ENCODE results near the gene BEST3. TPM values are rescaled to one million over a fixed set of nuclear protein-coding genes. Genes with fewer than 3 reads are reported as not detected.

BEST3 gene
- total RNA-seq, 4 donors from 2014 or later = 0.23 TPM; not detected in 3

DNA sequence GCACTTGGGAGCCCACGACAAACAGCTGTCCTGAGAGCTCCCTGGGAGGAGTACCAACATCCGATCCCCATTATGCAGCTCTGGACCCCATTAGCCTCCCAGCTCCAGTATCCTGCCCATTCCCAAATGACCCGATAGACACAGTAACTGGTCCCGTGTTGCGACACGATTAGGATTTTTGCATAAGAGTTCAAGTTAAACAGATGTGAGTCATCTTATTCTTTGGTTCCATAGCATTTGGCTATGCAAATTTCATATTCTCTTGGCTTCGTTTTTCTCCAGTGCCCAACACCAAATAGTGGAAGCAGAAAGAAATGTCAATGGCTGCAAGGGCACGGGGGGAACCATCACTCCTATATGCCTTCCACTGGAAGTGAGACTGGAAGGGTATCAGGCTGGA is 45.4 kb downstream of the BEST3 start:
- Histone ChIP-seq H3K36me3 (no peaks in the 10 kb centered on the region), H3K27ac (no peak overlapping the region), H3K9me3 (no peaks in the 10 kb centered on the region), H3K4me1 (peaks cover 0 to 9% (median 0%) of the 10 kb centered on the region in 3 donors), H3K27me3 (no peaks in the 10 kb centered on the region), H3K4me3 (no peak overlapping the region)
- TF ChIP-seq POLR2A (IDR thresholded peaks at IDR 0.05) = no peak
- TF ChIP-seq POLR2AphosphoS5 (IDR thresholded peaks at IDR 0.05) = no peak
- TF ChIP-seq EP300 (IDR thresholded peaks at IDR 0.05) = no peak
- TF ChIP-seq CTCF (IDR thresholded peaks at IDR 0.05) = no peak
- WGBS, 2 donors (ENCODE audit: low coverage in 1 of 2) = 84 to 96% methylated on average over 4 to 7 of the region's 8 CpGs
- ATAC-seq = no peak

- no peak for ATAC-seq
- Histone ChIP-seq H3K36me3 (no peaks in the 10 kb centered on the region), H3K27me3 (no peaks in the 10 kb centered on the region), H3K4me1 (peaks cover 0 to 9% (median 0%) of the 10 kb centered on the region in 3 donors), H3K4me3 (no peak overlapping the region), H3K9me3 (no peaks in the 10 kb centered on the region), H3K27ac (no peak overlapping the region)
- TF ChIP-seq CTCF (IDR thresholded peaks at IDR 0.05) (no peak), POLR2AphosphoS5 (IDR thresholded peaks at IDR 0.05) (no peak), EP300 (IDR thresholded peaks at IDR 0.05) (no peak), POLR2A (IDR thresholded peaks at IDR 0.05) (no peak)
- 92 to 100% methylated on average over 2 of the region's 3 CpGs for WGBS, 2 donors (ENCODE audit: low coverage in 1 of 2)
These were observed 47.2 kb downstream of the BEST3 start for GRCh38 chr12:69651922-69652321.

- Histone ChIP-seq H3K27ac (no peak overlapping the region), H3K4me3 (no peak overlapping the region), H3K9me3 (no peaks in the 10 kb centered on the region), H3K4me1 (no peaks in the 10 kb centered on the region), H3K27me3 (no peaks in the 10 kb centered on the region), H3K36me3 (no peaks in the 10 kb centered on the region)
- no peak for ATAC-seq
- 38 to 58% methylated on average over 4 of the region's 4 CpGs for WGBS, 2 donors (ENCODE audit: low coverage in 1 of 2)
- TF ChIP-seq EP300 (IDR thresholded peaks at IDR 0.05) (no peak), POLR2A (IDR thresholded peaks at IDR 0.05) (no peak), POLR2AphosphoS5 (IDR thresholded peaks at IDR 0.05) (no peak), CTCF (IDR thresholded peaks at IDR 0.05) (no peak)
These were observed 49.6 kb downstream of the BEST3 start for GRCh38 chr12:69649529-69649928.

- peak; percentile 48 for ATAC-seq
These were observed 50.6 kb downstream of the BEST3 start for GRCh38 chr12:69648476-69648875.

More at GRCh38 chr12:69648476-69648875, 50.6 kb downstream of the BEST3 start:
- WGBS, 2 donors (ENCODE audit: low coverage in 1 of 2) = 73 to 93% methylated on average over 3 of the region's 3 CpGs
- no peaks in the 10 kb centered on the region for H3K27me3 ChIP-seq
- no peaks in the 10 kb centered on the region for H3K4me1 ChIP-seq
- no peaks in the 10 kb centered on the region for H3K36me3 ChIP-seq
- no peak overlapping the region for H3K4me3 ChIP-seq
- H3K9me3 ChIP-seq = no peaks in the 10 kb centered on the region
- H3K27ac ChIP-seq = no peak overlapping the region
- TF ChIP-seq EP300 (IDR thresholded peaks at IDR 0.05) (no peak), POLR2AphosphoS5 (IDR thresholded peaks at IDR 0.05) (no peak), CTCF (IDR thresholded peaks at IDR 0.05) (no peak), POLR2A (IDR thresholded peaks at IDR 0.05) (no peak)
